Measurements from ENCODE around the gene KANSL1.

GRCh38 chr17:46020998-46021397 lies 172.2 kb downstream of the KANSL1 start:
- TF ChIP-seq MAX (IDR thresholded peaks at IDR 0.05) (no peak), USF1 (IDR thresholded peaks at IDR 0.05) (no peak), NFIC (IDR thresholded peaks at IDR 0.05) (no peak), CEBPB (IDR thresholded peaks at IDR 0.05) (no peak), EP300 (IDR thresholded peaks at IDR 0.05; ENCODE audit: borderline replicate concordance) (no peak), CREB1 (IDR thresholded peaks at IDR 0.05; ENCODE audit: low read depth) (no peak), TCF12 (IDR thresholded peaks at IDR 0.05; ENCODE audit: low read depth) (no peak)
